DOHH2 (cell line): ENCODE results near the gene TRAF5.
"Not testable (repeated sequence)": the region's sequence is repeated elsewhere in the genome, so short reads cannot be mapped to it uniquely, and the experiment has no call there.

ENCODE experiments used
- H3F3A ChIP-seq: fragments of 200-600 bp; sonication (generic), shearing (Covaris generic); 2 replicates; pipeline ENCODE4 v1.6.0; 2016; ENCODE audit warnings: antibody characterized with exemption, mild to moderate bottlenecking; ENCODE audit not compliant: control insufficient read depth, insufficient read depth
- H3K27ac ChIP-seq: fragments of 200-600 bp; sonication (generic); 2 replicates; pipeline ENCODE4 v1.5.1; 2014; ENCODE audit warnings: low read depth, mild to moderate bottlenecking, low read length, moderate library complexity
- H3K27me3 ChIP-seq: fragments of 200-600 bp; sonication (generic); 2 replicates; pipeline ENCODE4 v1.6.1; 2014; ENCODE audit warnings: mild to moderate bottlenecking, low read length, mixed read lengths; ENCODE audit not compliant: control insufficient read depth
- H3K36me3 ChIP-seq: fragments of 200-600 bp; sonication (generic); 2 replicates; pipeline ENCODE4 v1.6.1; 2014; ENCODE audit warnings: mild to moderate bottlenecking, low read length, moderate library complexity, mixed read lengths; ENCODE audit not compliant: control insufficient read depth
- H3K4me1 ChIP-seq: fragments of 200-600 bp; sonication (generic); 2 replicates; pipeline ENCODE4 v1.6.1; 2014; ENCODE audit warnings: mild to moderate bottlenecking, low read length, mixed read lengths; ENCODE audit not compliant: control insufficient read depth
- H3K4me2 ChIP-seq: fragments of 200-600 bp; sonication (generic); 2 replicates; pipeline ENCODE4 v1.6.0; 2014; ENCODE audit warnings: mild to moderate bottlenecking, low read length, moderate library complexity
- H3K4me3 ChIP-seq: fragments of 200-600 bp; sonication (generic); 2 replicates; pipeline ENCODE4 v1.5.1; 2014; ENCODE audit warnings: mild to moderate bottlenecking, low read length, mixed read lengths
- H3K79me2 ChIP-seq: fragments of 200-600 bp; sonication (generic); 2 replicates; pipeline ENCODE4 v1.6.1; 2014; ENCODE audit warnings: mild to moderate bottlenecking, low read length, mixed read lengths; ENCODE audit not compliant: control insufficient read depth
- H3K9me2 ChIP-seq: fragments of 200-600 bp; sonication (generic); replicated peaks from 2 replicates; pipeline ENCODE4 v1.6.1; 2014; ENCODE audit warnings: mild to moderate bottlenecking, low read length, mixed read lengths; ENCODE audit not compliant: control insufficient read depth
- H3K9me3 ChIP-seq: fragments of 200-600 bp; sonication (generic); 2 replicates; pipeline ENCODE4 v1.6.1; 2014; ENCODE audit warnings: antibody characterized with exemption, low read length, mixed read lengths; ENCODE audit not compliant: control insufficient read depth, insufficient read depth
- H4K20me1 ChIP-seq: fragments of 200-600 bp; sonication (generic); 2 replicates; pipeline ENCODE4 v1.6.0; 2014; ENCODE audit warnings: low read depth, mild to moderate bottlenecking, antibody characterized with exemption, low read length, moderate library complexity; ENCODE audit not compliant: control insufficient read depth, insufficient read depth
- EZH2phosphoT487 ChIP-seq: fragments of 200-600 bp; sonication (generic); IDR thresholded peaks from 2 replicates; pipeline ENCODE4 v1.6.1; 2017; ENCODE audit warnings: borderline replicate concordance, mild to moderate bottlenecking, antibody characterized with exemption, low read length, moderate library complexity, mixed read lengths
- TF ChIP-seq, protein P1 (sequence below): fragments of 200-600 bp; sonication (generic); IDR thresholded peaks from one replicate; pipeline ENCODE4 v1.5.1; 2014; ENCODE audit warnings: antibody characterized with exemption, mild to moderate bottlenecking, low read depth, low read length; ENCODE audit not compliant: poor library complexity, severe bottlenecking

TRAF5 gene

DNA sequence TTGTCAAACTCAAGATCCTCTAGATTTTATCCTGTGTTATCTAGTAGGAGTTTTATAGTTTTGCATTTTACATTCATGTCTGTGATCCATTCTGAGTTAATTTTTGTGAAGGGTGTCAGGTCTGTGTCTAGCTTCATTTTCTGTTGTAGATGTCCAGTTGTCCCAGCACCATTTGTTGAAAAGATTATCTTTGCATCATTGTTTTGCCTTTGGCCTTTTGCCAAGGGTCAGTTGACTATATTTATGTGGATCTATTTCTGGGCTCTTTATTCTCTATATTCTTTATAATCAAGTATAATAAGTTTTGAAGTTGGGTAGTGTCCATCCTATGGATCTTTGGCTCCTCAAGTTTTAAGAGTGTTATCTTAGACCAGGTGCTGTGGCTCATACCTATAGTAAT lies 21.9 kb downstream of the TRAF5 start:
- TF ChIP-seq EZH2phosphoT487 = no peak
- TF ChIP-seq, protein P1, sequence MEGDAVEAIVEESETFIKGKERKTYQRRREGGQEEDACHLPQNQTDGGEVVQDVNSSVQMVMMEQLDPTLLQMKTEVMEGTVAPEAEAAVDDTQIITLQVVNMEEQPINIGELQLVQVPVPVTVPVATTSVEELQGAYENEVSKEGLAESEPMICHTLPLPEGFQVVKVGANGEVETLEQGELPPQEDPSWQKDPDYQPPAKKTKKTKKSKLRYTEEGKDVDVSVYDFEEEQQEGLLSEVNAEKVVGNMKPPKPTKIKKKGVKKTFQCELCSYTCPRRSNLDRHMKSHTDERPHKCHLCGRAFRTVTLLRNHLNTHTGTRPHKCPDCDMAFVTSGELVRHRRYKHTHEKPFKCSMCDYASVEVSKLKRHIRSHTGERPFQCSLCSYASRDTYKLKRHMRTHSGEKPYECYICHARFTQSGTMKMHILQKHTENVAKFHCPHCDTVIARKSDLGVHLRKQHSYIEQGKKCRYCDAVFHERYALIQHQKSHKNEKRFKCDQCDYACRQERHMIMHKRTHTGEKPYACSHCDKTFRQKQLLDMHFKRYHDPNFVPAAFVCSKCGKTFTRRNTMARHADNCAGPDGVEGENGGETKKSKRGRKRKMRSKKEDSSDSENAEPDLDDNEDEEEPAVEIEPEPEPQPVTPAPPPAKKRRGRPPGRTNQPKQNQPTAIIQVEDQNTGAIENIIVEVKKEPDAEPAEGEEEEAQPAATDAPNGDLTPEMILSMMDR = no peak
- no peaks in the 10 kb centered on the region for H3F3A ChIP-seq
- H3K4me3 ChIP-seq = no peak overlapping the region
- peaks cover 10% of the 10 kb centered on the region for H3K36me3 ChIP-seq
- H3K4me1 ChIP-seq = peaks cover 16% of the 10 kb centered on the region
- H3K27ac ChIP-seq = no peak overlapping the region
- H3K9me2 ChIP-seq = no peaks in the 10 kb centered on the region
- no peaks in the 10 kb centered on the region for H3K27me3 ChIP-seq
- 0 out of 2 replicates have a peak, but pooled peaks cover 4% of the 10 kb centered on the region for H3K9me3 ChIP-seq
- peaks cover 89% of the 10 kb centered on the region for H3K79me2 ChIP-seq
- no peak overlapping the region for H3K4me2 ChIP-seq
- peaks cover 5% of the 10 kb centered on the region; the same call in 1 of the 2 replicates for H4K20me1 ChIP-seq

DNA sequence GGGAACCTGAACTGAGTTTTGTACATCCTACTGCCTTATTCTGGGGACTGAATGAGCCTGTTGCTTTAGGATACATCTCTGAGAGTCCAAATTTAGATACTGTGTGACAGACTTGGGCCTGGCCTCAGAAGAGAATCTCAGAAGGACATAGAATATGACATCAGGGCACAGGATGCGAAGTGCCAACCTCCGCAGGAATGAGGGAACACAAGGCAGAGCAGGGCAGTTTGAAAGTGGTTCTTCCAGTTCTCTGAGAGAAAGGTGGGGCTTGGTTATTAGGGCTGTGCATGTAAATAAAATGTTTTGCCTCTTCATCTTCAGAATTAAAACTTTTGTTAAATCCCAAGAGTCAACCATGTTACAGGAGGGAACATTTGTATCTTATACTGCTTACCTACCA lies 23.1 kb downstream of the TRAF5 start:
- TF ChIP-seq, protein P1 = no peak
- no peak for TF ChIP-seq EZH2phosphoT487
- H3F3A ChIP-seq = no peaks in the 10 kb centered on the region
- H3K9me2 ChIP-seq = no peaks in the 10 kb centered on the region
- peaks cover 20% of the 10 kb centered on the region for H3K36me3 ChIP-seq
- 0 out of 2 replicates have a peak, but pooled peaks cover 4% of the 10 kb centered on the region for H3K9me3 ChIP-seq
- no peak overlapping the region for H3K4me2 ChIP-seq
- no peak overlapping the region for H3K27ac ChIP-seq
- H3K79me2 ChIP-seq = peaks cover 86% of the 10 kb centered on the region
- peaks cover 21% of the 10 kb centered on the region for H3K4me1 ChIP-seq
- H4K20me1 ChIP-seq = peaks cover 7% of the 10 kb centered on the region; the same call in 1 of the 2 replicates
- H3K4me3 ChIP-seq = no peak overlapping the region
- no peaks in the 10 kb centered on the region for H3K27me3 ChIP-seq

DNA sequence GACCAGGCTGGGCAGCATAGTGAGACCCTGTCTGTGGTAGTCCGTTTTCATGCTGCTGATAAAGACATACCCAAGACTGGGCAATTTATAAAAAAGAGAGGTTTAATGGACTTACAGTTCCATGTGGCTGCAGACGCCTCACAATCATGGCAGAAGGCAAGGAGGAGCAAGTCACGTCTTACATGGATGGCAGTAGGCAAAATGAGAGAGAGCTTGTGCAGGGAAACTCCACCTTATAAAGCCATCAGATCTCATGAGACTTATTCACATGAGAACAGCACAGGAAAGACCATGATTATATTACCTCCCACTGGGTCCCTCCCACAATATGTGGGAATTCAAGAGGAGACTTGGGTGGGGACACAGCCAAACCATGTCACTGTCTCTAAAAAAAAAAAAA lies 25.4 kb downstream of the TRAF5 start:
- not testable (repeated sequence) for H3F3A ChIP-seq, H3K9me3 ChIP-seq, H3K27ac ChIP-seq, H4K20me1 ChIP-seq, H3K9me2 ChIP-seq, H3K4me2 ChIP-seq, H3K27me3 ChIP-seq, H3K4me3 ChIP-seq
- peaks cover 21% of the 10 kb centered on the region for H3K4me1 ChIP-seq
- peaks cover 39% of the 10 kb centered on the region for H3K36me3 ChIP-seq
- peaks cover 66% of the 10 kb centered on the region for H3K79me2 ChIP-seq

DNA sequence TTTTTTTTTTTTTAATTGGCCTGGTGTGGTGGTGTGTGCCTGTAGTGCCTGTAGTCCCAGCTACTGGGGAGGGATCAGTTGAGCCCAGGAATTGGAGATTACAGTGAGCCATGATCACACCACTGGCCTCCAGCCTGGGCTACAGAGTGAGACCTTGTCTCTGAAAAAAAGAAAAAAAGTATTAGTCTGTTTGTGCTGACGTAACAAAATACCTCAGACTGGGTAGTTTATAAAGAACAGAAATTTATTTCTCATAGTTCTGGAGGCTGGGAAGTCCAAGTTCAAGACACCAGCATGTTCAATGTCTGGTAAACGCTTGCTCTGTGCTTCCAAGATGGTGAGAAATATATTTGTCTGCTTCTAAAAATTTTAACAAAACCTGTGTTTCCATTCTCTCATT lies 25.8 kb downstream of the TRAF5 start:
- Histone ChIP-seq H3K4me3 (no peak overlapping the region), H3K4me2 (peak overlapping the region; percentile 27; the same call in 1 of the 2 replicates), H3K9me3 (0 out of 2 replicates have a peak, but pooled peaks cover 4% of the 10 kb centered on the region), H3K36me3 (peaks cover 43% of the 10 kb centered on the region), H3K79me2 (peaks cover 62% of the 10 kb centered on the region), H3K9me2 (no peaks in the 10 kb centered on the region), H3K4me1 (peaks cover 19% of the 10 kb centered on the region), H4K20me1 (peaks cover 7% of the 10 kb centered on the region; the same call in 1 of the 2 replicates), H3K27me3 (no peaks in the 10 kb centered on the region), H3F3A (no peaks in the 10 kb centered on the region), H3K27ac (no peak overlapping the region)
- TF ChIP-seq, protein P1 = no peak
- TF ChIP-seq EZH2phosphoT487 = no peak
